NCI-H524 treated with DMSO at 0.1 percent for 48 hours (cell line): ENCODE measurements around the gene UHRF2.
"Not testable (repeated sequence)": the region's sequence is repeated elsewhere in the genome, so short reads cannot be mapped to it uniquely, and the experiment has no call there.

ENCODE experiments used
- DNase-seq: peaks from one replicate; lab custom pipeline; 2025; lab: John Stamatoyannopoulos, UW

The UHRF2 gene

GRCh38 chr9:6428940-6429889 lies 16.2 kb downstream of the UHRF2 start:
- DNase-seq = no peak

- DNase-seq = no peak
Measured at GRCh38 chr9:6431038-6431437, 18.0 kb downstream of the UHRF2 start.

- DNase-seq = no peak
Measured at GRCh38 chr9:6433410-6433809, 20.4 kb downstream of the UHRF2 start.

- DNase-seq = no peak
Measured at GRCh38 chr9:6439051-6439703, 26.2 kb downstream of the UHRF2 start.

GRCh38 chr9:6440405-6440804 lies 27.4 kb downstream of the UHRF2 start:
- DNase-seq = no peak

- no peak for DNase-seq
Measured at GRCh38 chr9:6441269-6441668, 28.3 kb downstream of the UHRF2 start.

- DNase-seq = no peak
Measured at GRCh38 chr9:6443661-6444060, 30.7 kb downstream of the UHRF2 start.

- no peak for DNase-seq
Measured at GRCh38 chr9:6444128-6444527, 31.1 kb downstream of the UHRF2 start.

- no peak for DNase-seq
Measured at GRCh38 chr9:6449086-6449485, 36.1 kb downstream of the UHRF2 start.

- DNase-seq = no peak
Measured at GRCh38 chr9:6449645-6450044, 36.6 kb downstream of the UHRF2 start.

GRCh38 chr9:6450641-6451375 lies 37.8 kb downstream of the UHRF2 start:
- DNase-seq = no peak

GRCh38 chr9:6455292-6455691 lies 42.3 kb downstream of the UHRF2 start:
- not testable (repeated sequence) for DNase-seq

GRCh38 chr9:6458704-6459103 lies 45.7 kb downstream of the UHRF2 start:
- DNase-seq = not testable (repeated sequence)

- DNase-seq = no peak
Measured at GRCh38 chr9:6459718-6460117, 46.7 kb downstream of the UHRF2 start.

GRCh38 chr9:6460189-6460768 lies 47.3 kb downstream of the UHRF2 start:
- no peak for DNase-seq

- DNase-seq = no peak
Measured at GRCh38 chr9:6461619-6462018, 48.6 kb downstream of the UHRF2 start.

- no peak for DNase-seq
Measured at GRCh38 chr9:6467006-6467625, 54.1 kb downstream of the UHRF2 start.

GRCh38 chr9:6471231-6471850 lies 58.3 kb downstream of the UHRF2 start:
- DNase-seq = no peak

GRCh38 chr9:6473151-6473550 lies 60.2 kb downstream of the UHRF2 start:
- DNase-seq = no peak

GRCh38 chr9:6479959-6480358 lies 67.0 kb downstream of the UHRF2 start:
- no peak for DNase-seq

GRCh38 chr9:6484210-6484609 lies 71.2 kb downstream of the UHRF2 start:
- no peak for DNase-seq
